ENCODE results near the gene LY86. TPM values are rescaled to one million over a fixed set of nuclear protein-coding genes. Genes with fewer than 3 reads are reported as not detected.

The LY86 gene
- total RNA-seq, 1 experiment from 2014 or later = not detected

- no peaks in the 10 kb centered on the region for H3K79me1 ChIP-seq (ENCODE audit: insufficient read depth, low read depth, low read length, poor library complexity, severe bottlenecking)
- no peaks in the 10 kb centered on the region for H4K20me1 ChIP-seq (ENCODE audit: control insufficient read depth, insufficient read depth, insufficient read length)
These were observed 60.3 kb downstream of the LY86 start for GRCh38 chr6:6648692-6649343.

More at GRCh38 chr6:6648692-6649343, 60.3 kb downstream of the LY86 start:
- H3T11ph ChIP-seq (ENCODE audit: low read length) = no peak overlapping the region
- no peak for DNase-seq
- H3K4me2 ChIP-seq (ENCODE audit: insufficient read depth, insufficient read length, low read length) = no peak overlapping the region
- H3K23me2 ChIP-seq (ENCODE audit: insufficient read length, low read depth, low read length, poor library complexity, severe bottlenecking) = no peaks in the 10 kb centered on the region
- no peak overlapping the region for H3K56ac ChIP-seq (ENCODE audit: insufficient read length, low read depth, low read length)
- Mint-ChIP-seq H3K27ac (no peak overlapping the region), H3K36me3 (ENCODE audit: insufficient read depth in 1 of 3, low read depth in 3 of 3) (peaks cover 0 to 12% (median 2%) of the 10 kb centered on the region in 3 experiments; a peak in 3 of 7 replicates), H3K4me1 (peaks cover 16 to 22% of the 10 kb centered on the region in 2 experiments), H3K9me3 (peaks cover 2 to 8% of the 10 kb centered on the region in 2 experiments; a peak in 3 of 5 replicates), H3K27me3 (ENCODE audit: low read depth) (peaks cover 37% of the 10 kb centered on the region), H3K4me3 (no peak overlapping the region)
- H2BK12ac ChIP-seq (ENCODE audit: insufficient read length, low read depth, low read length) = no peak overlapping the region
- H2BK20ac ChIP-seq (ENCODE audit: low read depth, low read length, poor library complexity, severe bottlenecking) = no peak overlapping the region
- H2BK5ac ChIP-seq (ENCODE audit: insufficient read length, low read length) = no peak overlapping the region
- no peaks in the 10 kb centered on the region for H3K4me1 ChIP-seq (ENCODE audit: insufficient read depth, low read length)
- no peak overlapping the region for H3K9ac ChIP-seq (ENCODE audit: extremely low read depth, insufficient read length, low read length)
- no peak overlapping the region for H3K14ac ChIP-seq (ENCODE audit: insufficient read depth, low read length)
- H3K27me3 ChIP-seq (ENCODE audit: insufficient read depth, low read length) = peaks cover 3% of the 10 kb centered on the region; the same call in 1 of the 2 replicates
- TF ChIP-seq, protein P1, sequence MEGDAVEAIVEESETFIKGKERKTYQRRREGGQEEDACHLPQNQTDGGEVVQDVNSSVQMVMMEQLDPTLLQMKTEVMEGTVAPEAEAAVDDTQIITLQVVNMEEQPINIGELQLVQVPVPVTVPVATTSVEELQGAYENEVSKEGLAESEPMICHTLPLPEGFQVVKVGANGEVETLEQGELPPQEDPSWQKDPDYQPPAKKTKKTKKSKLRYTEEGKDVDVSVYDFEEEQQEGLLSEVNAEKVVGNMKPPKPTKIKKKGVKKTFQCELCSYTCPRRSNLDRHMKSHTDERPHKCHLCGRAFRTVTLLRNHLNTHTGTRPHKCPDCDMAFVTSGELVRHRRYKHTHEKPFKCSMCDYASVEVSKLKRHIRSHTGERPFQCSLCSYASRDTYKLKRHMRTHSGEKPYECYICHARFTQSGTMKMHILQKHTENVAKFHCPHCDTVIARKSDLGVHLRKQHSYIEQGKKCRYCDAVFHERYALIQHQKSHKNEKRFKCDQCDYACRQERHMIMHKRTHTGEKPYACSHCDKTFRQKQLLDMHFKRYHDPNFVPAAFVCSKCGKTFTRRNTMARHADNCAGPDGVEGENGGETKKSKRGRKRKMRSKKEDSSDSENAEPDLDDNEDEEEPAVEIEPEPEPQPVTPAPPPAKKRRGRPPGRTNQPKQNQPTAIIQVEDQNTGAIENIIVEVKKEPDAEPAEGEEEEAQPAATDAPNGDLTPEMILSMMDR (conservative IDR thresholded peaks at IDR 0.05) = no peak
- no peak overlapping the region for H3K23ac ChIP-seq (ENCODE audit: insufficient read length, low read depth, low read length)
- H2BK15ac ChIP-seq (ENCODE audit: low read depth, low read length) = no peak overlapping the region
- no peak overlapping the region for H4K5ac ChIP-seq (ENCODE audit: insufficient read length, low read depth, low read length)
- no peak overlapping the region for H3K4ac ChIP-seq (ENCODE audit: low read depth, low read length)
- no peak overlapping the region for H2AK5ac ChIP-seq (ENCODE audit: insufficient read length, low read length)
- no peak overlapping the region for H4K91ac ChIP-seq (ENCODE audit: insufficient read length, low read depth, low read length)
- H4K8ac ChIP-seq (replicated peaks; ENCODE audit: insufficient read length, low read depth, low read length) = no peak overlapping the region
- no CpG with 5 or more reads among the region's 5 CpGs for WGBS (ENCODE audit: extremely low coverage, insufficient read length, low lambda C conversion rate)
- no peak overlapping the region for H2BK120ac ChIP-seq (ENCODE audit: low read depth, low read length, poor library complexity, severe bottlenecking)
- no peak overlapping the region for H3K27ac ChIP-seq (ENCODE audit: insufficient read length, low read depth, low read length)
- no peak overlapping the region for H3K18ac ChIP-seq (ENCODE audit: insufficient read length, low read depth, low read length)
- H2AFZ ChIP-seq (ENCODE audit: low read length) = no peak overlapping the region
- no peaks in the 10 kb centered on the region for H3K9me3 ChIP-seq (ENCODE audit: control insufficient read depth, low read depth, low read length)
- H3K79me2 ChIP-seq (ENCODE audit: insufficient read depth, low read length) = no peaks in the 10 kb centered on the region

All from H9 (cell line).